Fibroblast of pulmonary artery (primary cell): Measurements from ENCODE around the gene CRYBG1.

ENCODE experiments used
- DNase-seq: peaks from one replicate; pipeline ENCODE4 v3.0.0-alpha.2; 2010; ENCODE audit warnings: low read depth
- H3K4me3 ChIP-seq: replicated peaks from 2 replicates; pipeline ENCODE4 v1.5.1; 2011; ENCODE audit warnings: low read depth, mild to moderate bottlenecking, control low read depth, low read length, moderate library complexity
- CTCF ChIP-seq: IDR thresholded peaks from 2 replicates; pipeline ENCODE4 v1.5.1; 2011; ENCODE audit warnings: mild to moderate bottlenecking, control low read depth, low read length, inconsistent platforms; ENCODE audit errors: missing control alignments

Gene CRYBG1

GRCh38 chr6:106537662-106538061 lies 177.1 kb downstream of the CRYBG1 start:
- TF ChIP-seq CTCF: no peak
- no peak for DNase-seq
- H3K4me3 ChIP-seq: no peak overlapping the region

GRCh38 chr6:106538145-106538544 lies 177.6 kb downstream of the CRYBG1 start:
- no peak for TF ChIP-seq CTCF
- DNase-seq: no peak
- no peak overlapping the region for H3K4me3 ChIP-seq

- TF ChIP-seq CTCF: no peak
- no peak for DNase-seq
- no peak overlapping the region for H3K4me3 ChIP-seq
These were observed 179.4 kb downstream of the CRYBG1 start for GRCh38 chr6:106539936-106540335.

GRCh38 chr6:106540432-106540831 lies 179.9 kb downstream of the CRYBG1 start:
- DNase-seq: no peak
- H3K4me3 ChIP-seq: no peak overlapping the region
- TF ChIP-seq CTCF: no peak

GRCh38 chr6:106540907-106541306 lies 180.4 kb downstream of the CRYBG1 start:
- peak; percentile 39 for DNase-seq
- TF ChIP-seq CTCF: no peak
- no peak overlapping the region for H3K4me3 ChIP-seq

GRCh38 chr6:106546261-106546690 lies 185.8 kb downstream of the CRYBG1 start:
- peak; percentile 61 for DNase-seq
- TF ChIP-seq CTCF: no peak
- no peak overlapping the region for H3K4me3 ChIP-seq

GRCh38 chr6:106546691-106547414 lies 186.3 kb downstream of the CRYBG1 start:
- H3K4me3 ChIP-seq: no peak overlapping the region
- no peak for TF ChIP-seq CTCF

More at GRCh38 chr6:106546691-106547414, 186.3 kb downstream of the CRYBG1 start:
- peak; percentile 76 for DNase-seq
